GM10248 (cell line): Measurements from ENCODE around the gene STT3A.
A peak's percentile ranks its signal among the peaks of the same experiment; 100 is the strongest.

ENCODE experiments used
- CTCF ChIA-PET: fragments of 300-600 bp; sonication (Branson Sonifier 250); formaldehyde crosslinking; extraction: SDS; loops from one replicate; lab custom pipeline; 2021; ENCODE audit warnings: antibody characterized with exemption; lab: Yijun Ruan, JAX
- POLR2A ChIA-PET: fragments of 350-650 bp; sonication (Branson Sonifier 250); formaldehyde crosslinking; extraction: SDS; loops from one replicate; lab custom pipeline; 2020; ENCODE audit warnings: antibody characterized with exemption; lab: Yijun Ruan, JAX
- DNase-seq: peaks from one replicate; pipeline ENCODE4 v3.0.0; 2012; ENCODE audit errors: extremely low spot score
- CTCF ChIP-seq: IDR thresholded peaks from 2 replicates; pipeline ENCODE4 v1.5.1; 2012; ENCODE audit warnings: mild to moderate bottlenecking, low read depth; ENCODE audit errors: extremely low read depth, missing control alignments, control extremely low read depth

STT3A gene

GRCh38 chr11:125593114-125593820 is 615 bp downstream of the STT3A start:
- peak; percentile 17 for DNase-seq
- POLR2A ChIA-PET = interaction anchor here (0.6 to 1.5 kb wide), 3 partner anchors 10 to 590 kb away, joined by 3 to 11 read pairs (median 3); partner anchors contain the start of gene EI24
- no peak for TF ChIP-seq CTCF
- CTCF ChIA-PET = interaction anchor here (1.3 to 2.2 kb wide), 3 partner anchors 16 to 33 kb away, joined by 3 to 15 read pairs (median 11); partner anchors contain the start of genes CHEK1 and EI24

DNA sequence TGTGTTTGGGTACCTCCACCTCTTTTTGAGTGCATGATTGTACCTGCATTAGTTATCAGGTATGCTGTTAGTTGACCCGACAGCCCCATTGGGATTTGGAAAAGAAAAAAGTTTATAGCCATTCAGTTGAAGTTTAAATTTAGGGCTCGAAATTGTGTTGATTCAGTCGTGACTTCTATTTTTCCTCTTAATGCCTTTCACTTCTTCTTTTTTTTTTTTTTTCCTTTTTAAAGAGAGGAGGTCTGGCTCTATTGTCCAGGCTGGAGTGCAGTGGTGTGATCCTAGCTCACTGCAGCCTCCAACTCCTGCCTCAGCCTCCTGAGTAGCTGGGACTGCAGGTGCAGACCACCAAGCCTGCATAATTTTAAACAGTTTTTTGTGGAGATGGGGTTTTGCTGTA is 2.3 kb downstream of the STT3A start:
- POLR2A ChIA-PET = no interaction called here

DNA sequence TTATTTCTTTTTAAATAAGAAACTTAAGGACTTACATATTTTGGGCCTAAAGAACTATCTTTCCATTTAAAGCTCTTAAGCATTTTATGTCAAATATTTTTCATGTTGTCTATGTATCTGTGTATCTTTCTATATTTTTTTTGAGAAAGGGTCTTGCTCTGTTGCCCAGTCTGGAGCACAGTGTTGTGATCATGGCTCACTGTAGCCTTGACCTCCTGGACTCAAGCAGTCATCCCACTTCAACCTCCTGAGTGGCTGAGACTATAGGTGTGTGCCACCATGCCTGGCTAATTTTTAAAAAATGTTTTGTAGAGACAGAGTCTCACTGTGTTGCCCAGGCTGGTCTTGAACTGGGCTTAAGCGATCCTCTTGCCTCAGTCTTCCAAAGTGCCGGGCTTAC is 8.0 kb downstream of the STT3A start:
- no peak for DNase-seq
- CTCF ChIA-PET = no interaction called here
- POLR2A ChIA-PET = no interaction called here
- TF ChIP-seq CTCF = no peak

More for the DNA sequence above, 2.3 kb downstream of the STT3A start:
- DNase-seq = no peak
- no peak for TF ChIP-seq CTCF
- CTCF ChIA-PET = no interaction called here

DNA sequence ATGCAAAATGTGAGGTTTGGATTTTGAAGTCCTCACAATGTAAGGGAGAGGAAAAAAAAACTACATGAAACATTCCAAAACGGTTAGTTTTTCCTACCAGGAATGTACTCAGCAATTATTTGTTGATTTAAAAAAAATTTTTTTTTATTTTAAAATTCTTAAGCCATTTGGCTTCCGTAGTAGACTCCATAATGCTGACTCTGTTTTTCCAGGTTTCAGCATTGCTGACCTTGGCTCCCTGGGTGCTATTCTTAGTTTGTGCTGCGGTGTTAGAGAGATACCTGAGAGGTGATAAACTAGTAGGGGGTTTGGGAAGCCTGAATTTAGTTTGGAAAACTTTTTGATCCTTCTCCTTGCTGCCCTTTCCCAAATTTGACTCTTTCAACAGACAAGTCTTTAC is 10.6 kb downstream of the STT3A start:
- no peak for DNase-seq
- POLR2A ChIA-PET = no interaction called here
- CTCF ChIA-PET = interaction anchor here (1.0 to 1.6 kb wide), 3 partner anchors 12 to 19 kb away, joined by 3 to 4 read pairs (median 3); no protein-coding TSS in a partner anchor
- TF ChIP-seq CTCF = no peak

DNA sequence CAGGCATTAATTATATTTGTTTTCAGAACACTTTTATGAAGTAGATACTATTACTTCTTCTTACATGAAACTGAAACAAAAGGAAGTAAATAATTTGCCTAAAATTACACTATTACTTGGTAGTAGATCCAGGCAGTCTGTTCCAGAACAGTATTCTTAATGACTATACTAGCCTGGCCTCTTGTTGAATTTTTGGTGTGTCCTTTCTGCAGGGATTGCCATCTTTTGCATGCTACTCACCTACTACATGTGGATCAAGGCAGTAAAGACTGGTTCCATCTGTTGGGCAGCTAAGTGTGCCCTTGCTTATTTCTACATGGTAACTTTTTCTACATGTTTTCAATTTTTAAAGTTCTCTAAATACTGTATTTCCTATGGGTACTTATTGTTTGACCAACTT is 12.8 kb downstream of the STT3A start:
- ChIA-PET POLR2A (no interaction called here), CTCF (no interaction called here)
- DNase-seq = no peak

GRCh38 chr11:125609545-125609944 is 16.9 kb downstream of the STT3A start:
- ChIA-PET CTCF (no interaction called here), POLR2A (no interaction called here)
- no peak for TF ChIP-seq CTCF
- no peak for DNase-seq

More for the DNA sequence above, 12.8 kb downstream of the STT3A start:
- no peak for TF ChIP-seq CTCF
